Measurements from ENCODE around the gene CD3G.
A peak's percentile ranks its signal among the peaks of the same experiment; 100 is the strongest.
"Not testable (repeated sequence)": the region's sequence is repeated elsewhere in the genome, so short reads cannot be mapped to it uniquely, and the experiment has no call there.

The CD3G gene

DNA sequence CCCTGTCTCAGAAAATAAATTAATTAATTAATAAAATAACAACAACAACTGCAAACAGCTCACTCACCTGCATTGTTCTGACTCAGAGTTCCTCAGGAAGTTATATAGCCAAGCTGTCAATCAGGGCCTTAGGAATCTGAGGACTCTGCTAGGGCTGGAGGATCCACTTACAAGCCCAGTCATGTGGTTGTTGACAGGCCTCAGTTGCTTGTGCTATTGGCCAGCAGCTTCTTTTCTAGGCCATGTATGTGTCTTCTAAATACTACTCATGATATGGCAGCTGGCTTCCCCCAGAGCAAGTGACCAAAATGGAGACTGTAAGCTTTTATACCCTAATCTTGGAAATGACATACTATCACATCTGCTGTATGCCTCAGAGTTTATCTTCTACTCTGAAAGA lies 36.4 kb downstream of the CD3G start:
- no peak for DNase-seq (ENCODE audit: low spot score)

DNA sequence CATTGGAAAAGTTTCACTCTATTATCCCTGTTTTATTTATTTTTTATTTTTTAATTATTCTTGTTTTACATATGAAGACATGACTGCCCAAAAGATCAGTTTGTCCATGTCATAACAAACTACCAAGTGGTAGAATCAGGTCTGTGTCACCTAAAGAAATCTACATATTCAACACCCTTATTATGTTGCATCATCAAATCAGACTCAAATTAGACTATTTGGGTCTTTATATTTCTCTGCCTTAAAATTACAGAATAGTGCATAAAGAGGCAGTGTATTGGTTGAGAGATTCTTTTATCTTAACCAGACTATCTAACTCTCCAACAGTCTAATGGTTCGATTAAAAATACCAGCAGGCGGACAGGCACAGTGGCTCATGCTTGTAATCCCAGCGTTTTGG lies 38.8 kb downstream of the CD3G start:
- no peak for DNase-seq (ENCODE audit: low spot score)

DNA sequence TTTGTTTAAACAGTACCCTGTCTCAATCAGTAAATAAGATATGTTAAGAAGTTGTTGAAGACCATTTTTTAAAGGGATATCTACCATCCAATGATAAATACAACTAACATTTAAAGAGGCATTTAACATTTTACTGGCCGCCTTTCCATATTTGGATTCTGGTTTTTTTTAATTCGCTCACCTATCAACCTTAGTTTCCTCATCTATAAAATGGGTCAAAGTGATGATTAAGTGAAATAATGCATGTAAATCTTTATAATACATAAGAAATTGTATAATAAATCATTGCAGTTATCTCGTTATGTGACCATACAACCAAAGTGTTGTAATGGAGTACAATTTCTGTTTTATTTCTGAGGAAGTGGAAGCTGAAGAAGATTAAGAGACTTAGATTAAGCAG lies 39.5 kb downstream of the CD3G start:
- DNase-seq (ENCODE audit: low spot score): no peak

DNA sequence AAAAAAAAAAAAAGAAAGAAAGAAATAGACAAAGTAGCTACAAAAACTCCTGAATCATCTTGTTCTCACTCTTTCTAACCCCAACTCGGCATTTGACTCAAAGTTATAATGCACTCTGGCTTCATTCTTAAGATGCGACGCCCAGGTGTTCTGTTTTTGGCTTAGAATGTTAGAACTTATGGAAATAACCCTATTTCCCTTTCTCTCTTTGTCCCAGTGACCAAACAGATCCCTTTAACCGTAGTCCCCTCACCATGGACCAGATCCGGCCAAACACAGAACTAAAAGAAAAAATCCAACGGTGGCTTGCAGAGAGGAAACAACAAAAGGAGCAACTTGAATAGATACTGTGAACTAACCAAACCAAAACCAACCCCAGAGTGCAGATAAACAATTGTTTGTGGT lies 52.0 kb downstream of the CD3G start:
- peak; percentile 50 for DNase-seq (ENCODE audit: low spot score)

DNA sequence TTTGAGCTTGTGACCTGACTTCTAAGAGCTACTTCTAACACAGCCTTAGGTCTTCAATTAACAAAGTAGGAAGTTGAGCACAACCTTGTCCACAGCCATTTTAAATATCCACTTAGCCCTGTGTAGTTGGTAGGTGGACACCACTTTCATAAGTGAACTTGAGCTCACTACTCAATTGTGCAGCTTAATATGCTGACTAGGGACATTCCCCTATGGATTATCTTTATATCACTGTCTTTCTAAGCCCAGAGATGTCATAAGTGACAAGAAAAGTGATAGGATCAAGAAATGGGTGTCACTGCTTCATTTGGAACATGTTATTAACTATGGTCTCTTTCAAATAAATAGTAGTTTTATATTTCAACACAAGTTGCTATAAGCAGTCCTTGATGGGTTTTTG lies 53.3 kb downstream of the CD3G start:
- DNase-seq (ENCODE audit: low spot score): no peak

DNA sequence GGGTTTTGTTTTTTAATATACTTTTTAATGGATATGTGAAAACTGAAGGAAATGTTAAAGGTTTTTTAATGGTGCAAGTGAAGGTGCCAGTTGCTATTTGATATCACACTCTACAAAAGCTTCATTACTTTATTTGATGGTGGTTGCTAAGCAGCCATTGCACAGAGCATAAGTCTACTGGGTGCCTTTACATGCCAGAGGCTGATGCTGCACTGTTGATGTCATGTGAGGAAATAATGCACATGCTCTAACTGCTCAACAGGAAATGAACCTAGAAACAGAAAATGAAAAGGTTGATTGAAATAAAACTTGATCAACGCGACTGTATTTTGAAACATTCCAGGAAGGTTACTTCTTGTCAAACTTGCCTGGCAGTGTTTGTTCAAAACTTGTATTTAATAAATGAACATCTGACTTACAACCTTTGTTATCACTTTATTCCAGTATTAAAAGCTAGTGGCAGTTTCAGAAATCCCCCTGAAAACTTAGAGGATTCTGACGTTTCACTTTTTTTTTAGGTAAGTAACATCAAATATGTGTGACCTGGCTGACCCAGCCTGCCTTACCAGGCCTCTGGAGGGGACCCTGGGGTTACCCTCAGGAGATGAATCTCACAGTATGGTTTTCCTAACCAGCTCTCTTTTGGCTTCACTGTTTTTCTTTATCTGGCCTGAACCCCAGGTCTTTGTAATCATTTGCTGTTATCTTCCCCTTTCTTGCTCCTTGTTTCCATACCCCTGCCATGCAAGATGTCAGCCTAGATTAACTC lies 54.8 kb downstream of the CD3G start:
- DNase-seq (ENCODE audit: low spot score): peak; percentile 75

DNA sequence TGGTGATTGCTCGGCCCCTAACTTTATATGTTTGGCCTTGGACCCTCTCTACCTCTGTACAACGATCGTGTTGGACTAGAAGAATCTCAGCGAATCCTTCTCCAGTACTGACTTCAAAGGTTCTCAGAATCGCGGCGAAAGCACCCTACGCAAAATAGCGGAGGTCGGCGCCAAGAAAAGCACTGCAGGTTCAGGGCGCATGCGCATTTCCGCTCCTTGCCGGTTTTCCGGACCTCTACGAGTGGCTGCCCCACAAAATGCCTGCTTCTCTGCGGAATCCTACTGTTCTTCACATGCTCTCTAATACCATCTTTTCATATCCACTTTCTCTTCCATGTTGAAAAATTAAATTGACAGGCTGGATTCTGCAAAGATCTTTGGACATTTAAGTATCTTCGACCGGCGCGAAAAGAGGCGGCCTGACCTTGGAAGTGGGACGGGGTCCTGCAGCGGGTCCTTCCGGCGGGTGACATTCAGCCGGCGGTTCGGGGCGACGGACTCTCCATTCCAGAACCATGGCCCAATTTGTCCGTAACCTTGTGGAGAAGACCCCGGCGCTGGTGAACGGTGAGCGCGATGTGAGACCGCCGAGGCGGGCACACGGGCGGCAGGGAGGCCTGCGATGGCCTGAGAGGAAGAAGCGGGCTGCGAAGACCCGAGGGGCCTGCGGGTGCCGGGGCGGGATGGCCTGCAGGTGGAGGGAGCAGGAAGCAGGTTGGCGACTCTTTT lies 57.2 kb downstream of the CD3G start, which contains the start of gene ATP5MG:
Gene ATP5MG (plus strand): TSS at position 456 of the 729 bp plus-strand sequence. CDS start 60 bp downstream, at position 516.
- peak; percentile 93 for DNase-seq (ENCODE audit: low spot score)

DNA sequence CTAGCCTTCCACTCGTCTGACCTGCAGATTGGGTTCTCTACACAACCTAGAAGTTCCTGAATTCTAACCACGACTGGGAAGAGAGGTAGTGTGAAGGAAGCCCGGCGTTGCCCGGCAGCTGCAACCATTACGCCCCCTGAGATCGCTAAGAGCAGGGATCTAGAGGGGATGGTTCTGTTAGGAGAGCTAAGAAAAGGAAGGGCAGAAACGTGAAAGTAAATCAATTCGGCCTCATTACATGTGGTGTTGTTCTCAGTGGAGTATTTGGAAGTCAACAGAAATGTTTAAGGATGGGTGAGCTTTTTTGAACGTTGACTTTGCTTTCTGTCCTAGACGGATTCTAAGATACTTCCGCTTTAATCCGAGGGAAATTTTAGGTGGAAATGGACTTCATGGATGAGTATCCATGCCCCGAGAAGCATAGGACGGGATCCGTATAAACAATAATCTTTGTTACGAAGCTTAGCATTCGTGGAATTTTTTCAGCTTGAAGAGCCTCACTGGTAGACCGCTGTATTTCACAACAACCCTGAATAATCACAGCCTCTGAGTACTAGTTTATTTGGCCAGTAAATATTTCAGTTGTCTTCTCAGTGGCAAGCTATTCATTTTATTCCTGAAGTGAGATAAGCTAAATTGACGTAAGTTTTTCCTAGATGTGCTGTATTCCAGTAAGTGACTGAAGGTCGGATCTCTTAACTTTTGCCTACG lies 57.9 kb downstream of the CD3G start:
- DNase-seq (ENCODE audit: low spot score): no peak

DNA sequence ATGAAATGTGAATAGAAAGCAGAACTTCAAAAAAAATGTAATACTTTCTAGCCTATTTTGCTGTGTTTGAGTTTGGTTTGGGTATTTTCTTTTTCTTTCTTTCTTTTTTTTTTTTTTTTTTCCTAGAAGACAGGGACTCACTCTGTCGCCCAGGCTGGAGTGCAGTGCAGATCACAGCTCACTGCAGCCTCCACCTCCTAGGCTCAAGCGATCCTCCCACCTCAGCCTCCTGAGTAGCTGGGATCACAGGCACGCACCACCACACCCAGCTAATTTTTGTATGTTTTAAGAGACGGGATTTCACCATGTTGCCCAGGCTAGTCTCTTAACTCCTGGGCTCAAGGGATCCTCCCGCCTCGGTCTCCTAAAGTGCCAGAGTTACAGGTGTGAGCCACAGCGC lies 58.5 kb downstream of the CD3G start:
- DNase-seq (ENCODE audit: low spot score): not testable (repeated sequence)

Data from activated CD4-positive, alpha-beta T cell treated with anti-CD3 and anti-CD28 coated beads, Interleukin-2, Interleukin-4, amounts not matched to agents 100 ng/mL and 50 ng/mL, durations not matched to agents 16 hours and 8 hours (primary cell).